MM.1S (cell line): ENCODE results near the gene AADACL2.

ENCODE experiments used
- EZH2 ChIP-seq: fragments of 300-600 bp; sonication (generic); optimal IDR thresholded peaks from 2 replicates; pipeline ENCODE3; 2017; ENCODE audit warnings: low read depth, mild to moderate bottlenecking, antibody characterized with exemption, low read length, mixed read lengths
- TF ChIP-seq, protein P1 (sequence below): fragments of 300-600 bp; sonication (generic); IDR thresholded peaks from 2 replicates; pipeline ENCODE4 v1.5.1; 2016; ENCODE audit warnings: antibody characterized with exemption, low read length, mixed read lengths

DNA sequence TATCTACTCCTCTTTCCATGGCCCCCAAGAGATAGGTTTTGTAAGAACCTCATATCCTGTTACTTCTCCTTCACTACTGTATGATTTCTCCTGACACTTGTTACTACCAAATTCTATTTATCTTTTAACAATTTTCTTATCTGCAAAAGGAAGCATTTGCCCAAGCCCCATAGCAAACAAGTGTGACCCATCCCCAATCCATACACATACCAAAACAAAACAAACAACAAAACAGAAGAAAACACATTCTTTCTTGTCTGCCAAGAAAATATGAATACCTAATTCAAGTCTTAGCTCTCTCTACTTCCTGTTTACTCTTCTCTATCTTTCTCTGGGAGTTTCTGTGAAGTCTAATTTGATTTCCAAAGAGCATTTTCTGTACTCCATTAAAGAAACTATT lies 41.2 kb downstream of the AADACL2 start:
- TF ChIP-seq EZH2, result no peak
- TF ChIP-seq, protein P1, sequence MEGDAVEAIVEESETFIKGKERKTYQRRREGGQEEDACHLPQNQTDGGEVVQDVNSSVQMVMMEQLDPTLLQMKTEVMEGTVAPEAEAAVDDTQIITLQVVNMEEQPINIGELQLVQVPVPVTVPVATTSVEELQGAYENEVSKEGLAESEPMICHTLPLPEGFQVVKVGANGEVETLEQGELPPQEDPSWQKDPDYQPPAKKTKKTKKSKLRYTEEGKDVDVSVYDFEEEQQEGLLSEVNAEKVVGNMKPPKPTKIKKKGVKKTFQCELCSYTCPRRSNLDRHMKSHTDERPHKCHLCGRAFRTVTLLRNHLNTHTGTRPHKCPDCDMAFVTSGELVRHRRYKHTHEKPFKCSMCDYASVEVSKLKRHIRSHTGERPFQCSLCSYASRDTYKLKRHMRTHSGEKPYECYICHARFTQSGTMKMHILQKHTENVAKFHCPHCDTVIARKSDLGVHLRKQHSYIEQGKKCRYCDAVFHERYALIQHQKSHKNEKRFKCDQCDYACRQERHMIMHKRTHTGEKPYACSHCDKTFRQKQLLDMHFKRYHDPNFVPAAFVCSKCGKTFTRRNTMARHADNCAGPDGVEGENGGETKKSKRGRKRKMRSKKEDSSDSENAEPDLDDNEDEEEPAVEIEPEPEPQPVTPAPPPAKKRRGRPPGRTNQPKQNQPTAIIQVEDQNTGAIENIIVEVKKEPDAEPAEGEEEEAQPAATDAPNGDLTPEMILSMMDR, result no peak
